Measurements from ENCODE around the gene SHH.

Gene SHH

DNA sequence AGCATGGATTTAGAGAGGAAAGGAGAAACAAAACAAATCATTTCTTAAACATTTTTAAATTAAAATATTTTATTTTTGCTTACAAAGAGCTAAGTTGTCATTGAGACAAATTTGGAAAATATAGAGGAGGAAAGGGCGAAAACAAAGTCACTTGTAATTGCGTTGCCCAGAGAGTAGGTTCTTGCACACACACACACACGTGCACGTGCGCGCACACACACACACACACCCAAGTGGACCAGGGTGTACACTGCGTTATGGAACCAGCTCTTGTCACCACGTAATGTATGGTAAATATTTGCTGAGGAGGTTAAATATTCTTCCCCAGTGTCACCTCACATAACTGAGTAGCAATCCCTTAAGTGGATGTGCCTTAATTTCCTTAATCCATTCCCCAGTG lies 21.6 kb downstream of the SHH start:
- DNase-seq: no peak

GRCh38 chr7:155789001-155789725 lies 23.1 kb downstream of the SHH start:
- DNase-seq: no peak

DNA sequence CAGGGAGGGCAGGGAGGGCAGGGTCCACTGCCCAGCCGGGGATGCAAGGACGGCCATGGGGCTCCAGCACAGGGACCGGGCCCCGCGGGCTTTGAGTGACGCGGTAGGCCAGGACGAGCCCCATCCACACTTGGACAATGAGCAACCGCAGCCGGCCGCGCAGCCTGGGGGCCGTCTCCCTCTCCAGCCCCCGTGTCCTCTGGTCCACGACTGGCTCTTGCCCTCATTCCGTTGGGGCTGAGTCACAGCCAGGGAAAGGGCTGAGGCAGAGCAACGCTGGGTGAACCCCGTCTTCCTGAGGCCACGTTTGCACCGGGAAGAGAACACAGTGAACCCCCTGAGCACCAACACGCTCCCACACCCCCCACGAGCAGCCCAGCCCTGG lies 23.7 kb downstream of the SHH start:
- no peak for DNase-seq

GRCh38 chr7:155787171-155787851 lies 25.0 kb downstream of the SHH start:
- DNase-seq: no peak

GRCh38 chr7:155786491-155786890 lies 25.8 kb downstream of the SHH start:
- no peak for DNase-seq

- DNase-seq: no peak
These were observed 26.7 kb downstream of the SHH start for GRCh38 chr7:155785536-155785935.

GRCh38 chr7:155782466-155782865 lies 29.8 kb downstream of the SHH start:
- no peak for DNase-seq

DNA sequence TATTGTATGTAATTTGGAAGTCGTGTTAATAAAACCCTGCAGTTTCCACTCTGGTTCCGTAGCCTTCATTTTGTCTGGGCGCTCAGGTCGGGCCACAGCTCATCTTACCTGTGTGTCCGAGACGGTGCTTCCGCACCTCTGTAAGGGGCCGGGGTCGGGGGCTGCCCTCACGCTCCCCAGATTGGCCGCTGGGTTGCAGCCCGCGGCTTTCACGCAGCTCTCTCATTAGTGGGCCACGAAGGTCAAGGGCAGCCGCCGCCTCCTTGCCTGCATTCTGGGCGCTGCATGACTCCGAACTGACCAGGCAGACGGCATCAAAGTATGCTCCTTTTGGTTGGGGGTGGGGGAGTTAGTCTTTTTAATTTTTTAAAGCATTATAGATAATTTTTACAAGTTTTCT lies 30.8 kb downstream of the SHH start:
- no peak for DNase-seq

GRCh38 chr7:155780884-155781283 lies 31.4 kb downstream of the SHH start:
- no peak for DNase-seq

GRCh38 chr7:155778349-155778748 lies 33.9 kb downstream of the SHH start:
- DNase-seq: no peak

DNA sequence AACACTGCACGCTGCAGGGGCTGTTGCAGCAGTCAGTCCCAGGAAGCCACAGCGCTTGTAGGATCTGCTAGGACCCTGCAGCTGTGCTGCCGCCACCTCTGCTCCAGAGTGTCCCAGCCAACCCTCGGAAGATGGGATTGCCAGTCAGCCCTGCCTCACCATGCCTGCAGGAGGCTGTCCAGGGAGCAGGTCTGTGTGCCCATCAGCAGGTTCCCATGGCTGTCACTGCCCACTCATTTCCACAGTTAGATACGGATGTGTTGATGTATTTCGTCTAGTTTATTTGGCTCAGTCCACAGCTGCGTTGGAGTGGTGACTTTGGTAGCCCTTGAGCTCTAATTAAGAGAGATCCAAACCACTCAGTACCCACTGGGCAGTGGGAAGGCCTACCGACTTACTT lies 35.7 kb downstream of the SHH start:
- DNase-seq: no peak

GRCh38 chr7:155775691-155776090 lies 36.6 kb downstream of the SHH start:
- DNase-seq: no peak

DNA sequence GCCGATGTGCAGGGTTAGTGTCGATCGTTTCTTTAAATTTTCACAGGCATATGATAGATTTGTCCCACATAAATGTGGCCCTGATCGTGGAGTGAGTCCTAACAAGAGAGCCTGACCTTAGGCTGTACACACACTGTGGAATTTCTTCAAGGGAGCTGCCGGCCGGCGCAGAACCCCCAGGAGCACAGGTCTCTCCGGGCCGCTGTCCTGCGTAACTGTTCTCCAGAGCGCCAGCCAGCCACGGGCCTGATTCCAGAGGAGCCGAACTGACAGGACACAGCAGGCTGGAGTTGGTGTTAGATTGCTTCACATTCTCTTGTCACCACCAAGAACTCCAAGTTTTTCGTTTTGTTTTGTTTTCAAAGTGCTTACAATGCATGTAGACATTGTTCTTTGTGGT lies 37.3 kb downstream of the SHH start:
- no peak for DNase-seq

- DNase-seq: peak; percentile 92
These were observed 38.7 kb downstream of the SHH start for GRCh38 chr7:155773531-155773930.

DNA sequence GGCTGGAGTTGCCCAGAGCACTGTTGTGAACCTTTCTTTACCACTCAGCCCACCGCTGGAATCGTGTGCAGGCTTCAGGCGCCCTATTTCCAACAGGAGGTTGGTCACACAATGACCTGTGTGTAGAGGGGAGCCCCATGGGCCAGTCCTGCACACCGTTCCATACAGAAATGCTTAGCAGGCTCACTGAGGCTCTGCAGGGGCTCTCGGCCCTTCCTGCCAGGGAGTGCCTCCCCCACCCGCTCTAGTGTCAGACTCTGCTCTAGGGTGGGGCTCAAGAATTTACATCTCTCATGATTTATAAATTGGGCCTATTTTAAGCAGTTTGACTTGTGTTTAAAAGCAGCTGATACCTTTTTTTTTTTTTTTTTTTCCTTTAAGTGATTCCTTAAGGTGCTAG lies 42.0 kb downstream of the SHH start:
- DNase-seq: no peak

- peak; percentile 92 for DNase-seq
These were observed 42.6 kb downstream of the SHH start for GRCh38 chr7:155769701-155770100.

DNA sequence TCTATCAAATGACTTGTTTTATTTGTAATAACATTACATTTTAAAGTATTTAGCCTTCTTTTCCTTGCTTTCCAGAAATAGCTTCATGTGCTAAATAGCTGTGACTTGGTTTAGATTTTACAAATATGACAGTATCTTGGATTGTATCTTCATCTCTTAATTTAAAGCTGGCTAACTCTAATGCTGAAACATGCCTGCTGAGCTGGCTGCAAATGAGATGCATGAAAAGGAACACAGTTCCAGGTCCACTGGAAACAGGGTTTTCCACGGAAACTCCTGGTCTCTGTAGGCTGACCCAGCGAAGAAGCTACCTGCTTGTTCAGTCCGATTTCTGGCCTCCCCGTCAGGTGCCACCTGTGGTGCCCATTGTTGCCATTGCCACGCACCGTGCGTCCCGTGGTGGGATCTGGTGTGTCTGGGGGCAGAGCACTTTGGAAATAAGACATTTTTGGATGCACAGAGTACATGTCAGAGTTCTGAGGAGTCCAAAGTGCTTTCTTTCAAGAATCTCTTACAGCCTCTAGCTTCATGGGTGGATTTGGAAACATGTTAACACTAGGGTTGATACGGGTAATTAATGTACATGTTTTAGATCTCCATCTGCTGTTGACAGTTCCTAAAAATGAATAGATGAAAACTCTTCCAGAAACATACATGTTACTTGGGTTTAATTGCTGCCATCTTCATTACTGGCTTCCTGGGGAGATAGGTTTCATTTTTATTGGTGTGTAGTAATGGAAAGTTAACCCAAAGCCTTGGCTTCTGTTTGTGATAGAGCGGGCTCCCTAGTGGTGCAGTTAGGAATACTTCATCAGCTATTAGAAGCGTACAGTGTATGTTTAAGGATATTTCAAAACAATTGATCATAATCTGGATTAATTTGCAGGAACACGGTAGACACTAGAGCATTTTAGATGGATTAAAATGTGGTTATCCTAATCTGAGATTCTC lies 45.0 kb downstream of the SHH start:
- DNase-seq: peak; percentile 23

DNA sequence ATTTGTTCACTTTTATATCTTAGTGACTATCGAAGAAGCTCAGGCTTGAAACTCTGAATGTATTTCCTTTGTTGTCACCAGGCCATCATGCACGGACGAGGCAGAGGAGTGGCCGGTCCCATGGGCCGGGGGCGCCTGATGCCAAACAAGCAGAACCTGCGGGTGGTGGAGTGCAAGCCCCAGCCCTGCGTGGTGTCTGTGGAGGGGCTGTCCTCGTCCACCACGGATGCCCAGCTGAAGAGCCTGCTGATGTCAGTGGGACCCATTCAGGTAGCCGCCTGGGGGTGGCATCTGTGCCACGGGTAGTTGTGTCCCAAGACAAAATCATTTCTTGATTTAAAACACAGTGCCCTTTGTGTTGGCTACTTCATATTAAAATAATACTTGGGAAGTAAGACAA lies 45.9 kb downstream of the SHH start:
- DNase-seq: no peak

GRCh38 chr7:155765458-155765857 lies 46.8 kb downstream of the SHH start:
- no peak for DNase-seq

- peak; percentile 83 for DNase-seq
These were observed 47.8 kb downstream of the SHH start for GRCh38 chr7:155764438-155764793.

DNA sequence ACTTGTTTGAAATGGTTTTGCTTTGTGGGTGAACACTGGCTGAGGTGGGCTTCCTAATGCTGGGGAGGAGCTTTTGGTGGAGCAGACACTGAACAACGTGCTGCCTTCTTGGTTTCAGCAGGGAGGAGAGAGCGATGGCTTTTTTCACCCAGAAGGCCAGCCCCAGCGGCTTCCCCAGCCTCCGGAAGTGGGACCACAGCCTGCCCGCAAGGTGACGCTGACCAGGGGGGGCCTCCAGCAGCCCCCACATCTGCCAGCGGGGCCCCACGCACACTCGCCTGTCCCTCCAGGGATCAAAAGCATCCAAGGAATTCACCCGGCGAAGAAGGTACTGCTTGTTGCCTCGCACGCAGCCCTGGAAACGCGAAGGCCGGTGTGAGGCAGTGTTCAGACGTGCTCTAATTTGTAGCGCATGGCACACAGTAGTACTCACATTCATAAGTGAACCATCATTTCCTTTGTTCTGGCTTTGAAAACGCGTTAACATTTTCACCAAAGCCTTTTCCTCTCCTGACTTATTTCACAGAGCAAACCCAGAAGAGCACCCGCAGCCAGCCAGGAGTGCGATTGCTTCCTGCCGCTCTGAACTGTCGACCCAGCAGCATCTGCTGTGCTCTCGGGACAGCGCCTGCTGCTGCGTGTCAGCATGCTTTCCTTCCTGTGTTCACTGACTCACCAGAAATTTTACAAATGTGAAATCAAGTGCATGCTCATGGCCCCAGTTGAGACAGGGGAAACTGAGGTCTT lies 48.4 kb downstream of the SHH start:
- DNase-seq: peak; percentile 53

DNA sequence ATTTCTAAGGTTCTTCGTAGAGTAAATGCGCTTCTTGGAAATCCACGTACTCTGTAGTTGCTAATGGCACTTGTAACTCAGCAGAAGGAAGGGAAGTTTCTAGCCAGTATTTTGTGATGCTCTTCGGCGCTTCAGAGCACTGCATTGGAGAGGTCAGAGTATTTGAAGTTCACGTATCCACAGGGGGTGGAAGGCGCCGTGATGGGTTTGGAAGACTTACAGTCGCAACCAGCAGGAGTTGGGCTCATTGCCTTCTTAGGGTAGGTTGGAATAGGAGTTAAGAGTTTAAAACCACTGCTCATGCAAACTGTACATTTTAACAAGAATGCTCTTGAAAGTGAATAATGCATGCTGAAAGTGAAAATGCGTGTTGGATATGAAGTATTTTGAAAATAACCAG lies 49.1 kb downstream of the SHH start:
- peak; percentile 18 for DNase-seq

DNA sequence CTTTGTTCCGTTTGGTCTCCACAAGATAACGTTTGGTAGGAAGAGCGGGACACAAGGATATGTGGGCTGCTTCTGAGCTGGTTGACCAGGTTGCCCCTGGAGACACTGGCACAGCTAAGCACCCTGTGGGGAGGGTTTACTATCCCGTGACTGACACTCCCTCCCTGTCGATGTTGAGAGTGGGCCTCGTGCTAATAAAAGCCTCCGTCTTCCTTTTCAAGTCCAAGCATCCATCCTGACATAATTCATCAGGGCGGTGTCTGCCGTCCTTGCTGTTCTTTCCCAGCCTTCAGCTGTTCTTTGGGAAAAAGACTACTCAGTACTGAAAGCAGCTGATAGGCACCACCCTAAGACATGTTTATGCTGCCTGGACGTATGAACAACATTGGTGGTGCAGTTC lies 49.6 kb downstream of the SHH start:
- no peak for DNase-seq
